IMR-90 (cell line): Measurements from ENCODE around the gene CD99. TPM values are rescaled to one million over a fixed set of nuclear protein-coding genes. Genes with fewer than 3 reads are reported as not detected.

ENCODE experiments used
- ATAC-seq: fragments of 200-7000 bp; cut with Tn5 transposase; 2 replicates; pipeline ENCODE4 v1.9.1; 2020; ENCODE audit warnings: low read depth, mild to moderate bottlenecking, moderate library complexity
- BruUV-seq: library from RNA; stranded (reverse); fragments of 400-500 nt; replicated peaks from 2 replicates; lab custom pipeline; 2021; lab: Mats Ljungman, UMichigan
- CTCF ChIA-PET: fragments of 300-600 bp; formaldehyde crosslinking; extraction: SDS; loops from one replicate; lab custom pipeline; 2021; ENCODE audit warnings: antibody characterized with exemption; lab: Yijun Ruan, JAX
- POLR2A ChIA-PET: fragments of 300-600 bp; sonication (Branson Sonifier 250); formaldehyde crosslinking; loops from one replicate; lab custom pipeline; 2022; ENCODE audit warnings: antibody characterized with exemption; ENCODE audit not compliant: unreplicated experiment; lab: Charles Lee
- DNase-seq: peaks from one replicate; pipeline ENCODE4 v3.0.0; 2013
- H2AFZ ChIP-seq: replicated peaks from 2 replicates; pipeline ENCODE3; 2013; ENCODE audit warnings: low read length, mild to moderate bottlenecking; ENCODE audit not compliant: poor library complexity
- H2AK5ac ChIP-seq: 2 replicates; pipeline ENCODE4 v1.6.1; 2013; ENCODE audit warnings: low read depth, low read length, inconsistent platforms
- H2AK9ac ChIP-seq: replicated peaks from 2 replicates; pipeline ENCODE3; 2013; ENCODE audit warnings: mild to moderate bottlenecking, low read depth, low read length, moderate library complexity; ENCODE audit not compliant: poor library complexity
- H2BK120ac ChIP-seq: 2 replicates; pipeline ENCODE4 v1.6.1; 2013; ENCODE audit warnings: low read depth, low read length, inconsistent platforms
- H2BK15ac ChIP-seq: 3 replicates; pipeline ENCODE4 v1.6.1; 2013; ENCODE audit warnings: low read depth, low read length, inconsistent platforms
- H2BK20ac ChIP-seq: 2 replicates; pipeline ENCODE4 v1.6.1; 2013; ENCODE audit warnings: low read depth, mild to moderate bottlenecking, inconsistent platforms, low read length, moderate library complexity
- H2BK5ac ChIP-seq: 2 replicates; pipeline ENCODE4 v1.6.1; 2013; ENCODE audit warnings: mild to moderate bottlenecking, low read depth, low read length, inconsistent platforms; ENCODE audit not compliant: poor library complexity, severe bottlenecking
- H3K14ac ChIP-seq: replicated peaks from 2 replicates; pipeline ENCODE4 v1.6.1; 2013; ENCODE audit warnings: low read depth, low read length, inconsistent platforms
- H3K18ac ChIP-seq: 2 replicates; pipeline ENCODE4 v1.6.1; 2013; ENCODE audit warnings: low read depth, low read length, control low read depth
- H3K23ac ChIP-seq: 2 replicates; pipeline ENCODE4 v1.6.1; 2013; ENCODE audit warnings: low read depth, low read length, inconsistent platforms
- H3K27ac ChIP-seq: 2 replicates; pipeline ENCODE4 v1.5.1; 2013; ENCODE audit warnings: mild to moderate bottlenecking, control low read depth, low read length; ENCODE audit not compliant: insufficient read depth
- H3K27me3 ChIP-seq: 2 replicates; pipeline ENCODE4 v1.6.1; 2013; ENCODE audit warnings: low read length; ENCODE audit not compliant: control insufficient read depth, insufficient read depth
- H3K36me3 ChIP-seq: 2 replicates; pipeline ENCODE4 v1.6.1; 2013; ENCODE audit warnings: low read length, mixed read lengths; ENCODE audit not compliant: control insufficient read depth, insufficient read depth
- H3K4ac ChIP-seq: 2 replicates; pipeline ENCODE4 v1.6.1; 2013; ENCODE audit warnings: low read depth, low read length, inconsistent platforms
- H3K4me1 ChIP-seq: 2 replicates; pipeline ENCODE4 v1.6.1; 2013; ENCODE audit warnings: low read length, mixed read lengths; ENCODE audit not compliant: control insufficient read depth, insufficient read depth
- H3K4me2 ChIP-seq: 2 replicates; pipeline ENCODE4 v1.6.1; 2013; ENCODE audit warnings: low read depth, mild to moderate bottlenecking, control low read depth, low read length, moderate library complexity
- H3K4me3 ChIP-seq: 2 replicates; pipeline ENCODE4 v1.5.1; 2013; ENCODE audit warnings: low read depth, mild to moderate bottlenecking, control low read depth, low read length, moderate library complexity; ENCODE audit not compliant: insufficient read depth
- H3K56ac ChIP-seq: 2 replicates; pipeline ENCODE4 v1.6.1; 2013; ENCODE audit warnings: low read length, inconsistent platforms; ENCODE audit not compliant: insufficient read depth; ENCODE audit errors: extremely low read depth
- H3K79me1 ChIP-seq, 2 experiments: 2 replicates each; pipeline ENCODE4 v1.6.1; 2013; ENCODE audit warnings: low read length in 2 of 2, inconsistent platforms in 1 of 2, low read depth in 1 of 2
- H3K9ac ChIP-seq: 2 replicates; pipeline ENCODE4 v1.6.1; 2013; ENCODE audit warnings: low read depth, low read length, control low read depth
- H3K9me1 ChIP-seq: 2 replicates; pipeline ENCODE4 v1.6.1; 2013; ENCODE audit warnings: low read length, inconsistent platforms; ENCODE audit not compliant: insufficient read depth
- H3K9me3 ChIP-seq: 2 replicates; pipeline ENCODE4 v1.6.1; 2013; ENCODE audit warnings: low read length; ENCODE audit not compliant: control insufficient read depth, insufficient read depth
- H4K20me1 ChIP-seq: 2 replicates; pipeline ENCODE4 v1.6.1; 2013; ENCODE audit warnings: low read length, inconsistent platforms; ENCODE audit not compliant: insufficient read depth
- H4K5ac ChIP-seq: 2 replicates; pipeline ENCODE4 v1.6.1; 2013; ENCODE audit warnings: mild to moderate bottlenecking, low read depth, low read length, control low read depth
- H4K8ac ChIP-seq, 2 experiments: 2 replicates each; pipeline ENCODE4 v1.6.1; 2013; ENCODE audit warnings: low read depth in 2 of 2, low read length in 2 of 2, control low read depth in 1 of 2, inconsistent platforms in 1 of 2
- H4K91ac ChIP-seq: 2 replicates; pipeline ENCODE4 v1.6.1; 2013; ENCODE audit warnings: low read depth, low read length, inconsistent platforms; ENCODE audit not compliant: insufficient read depth
- BHLHE40 ChIP-seq: fragments of 150-350 bp; IDR thresholded peaks from 2 replicates; pipeline ENCODE4 v1.6.1; 2016; ENCODE audit warnings: mild to moderate bottlenecking, low read depth, low read length
- CEBPB ChIP-seq: IDR thresholded peaks from 2 replicates; pipeline ENCODE4 v1.6.1; 2012; ENCODE audit warnings: low read depth, low read length, improper control_type of control experiment
- CHD1 ChIP-seq: IDR thresholded peaks from 2 replicates; pipeline ENCODE4 v1.6.1; 2012; ENCODE audit warnings: low read depth, low read length, improper control_type of control experiment
- FOS ChIP-seq: fragments of 150-350 bp; IDR thresholded peaks from 2 replicates; pipeline ENCODE4 v1.6.1; 2016; ENCODE audit warnings: low read depth, low read length
- MAFK ChIP-seq: IDR thresholded peaks from 2 replicates; pipeline ENCODE4 v1.6.1; 2012; ENCODE audit warnings: low read depth, low read length, improper control_type of control experiment
- MAZ ChIP-seq: IDR thresholded peaks from 2 replicates; pipeline ENCODE4 v1.6.1; 2012; ENCODE audit warnings: low read depth, mild to moderate bottlenecking, low read length, improper control_type of control experiment, moderate library complexity, borderline replicate concordance
- MXI1 ChIP-seq: IDR thresholded peaks from 2 replicates; pipeline ENCODE4 v1.6.1; 2012; ENCODE audit warnings: low read depth, mild to moderate bottlenecking, low read length, moderate library complexity, borderline replicate concordance
- NFE2L2 ChIP-seq: fragments of 150-350 bp; IDR thresholded peaks from 2 replicates; pipeline ENCODE4 v1.6.1; 2016; ENCODE audit warnings: low read depth, mild to moderate bottlenecking, low read length
- POLR2A ChIP-seq: IDR thresholded peaks from 2 replicates; pipeline ENCODE4 v1.6.1; 2012; ENCODE audit warnings: mild to moderate bottlenecking, low read depth, low read length
- RAD21 ChIP-seq: IDR thresholded peaks from 2 replicates; pipeline ENCODE4 v1.6.1; 2012; ENCODE audit warnings: low read length, improper control_type of control experiment
- RCOR1 ChIP-seq: IDR thresholded peaks from 2 replicates; pipeline ENCODE4 v1.6.1; 2012; ENCODE audit warnings: mild to moderate bottlenecking, low read length, improper control_type of control experiment; ENCODE audit not compliant: insufficient replicate concordance
- RFX5 ChIP-seq: IDR thresholded peaks from 2 replicates; pipeline ENCODE4 v1.8.0; 2012; ENCODE audit warnings: low read depth, mild to moderate bottlenecking, low read length, moderate library complexity
- WGBS, 2 experiments: methylation state at CpG; one replicate each; pipeline versions ENCODE4 v1.1.5 to v1.1.7; 2013; ENCODE audit warnings: missing lambda C conversion rate in 2 of 2; ENCODE audit not compliant: insufficient read length in 1 of 2; ENCODE audit errors: extremely low coverage in 2 of 2; 5-methylcytosine and 5-hydroxymethylcytosine counted together
- dilution Hi-C: fragments of 300-500 bp; cut with HindIII; formaldehyde crosslinking; loops from one replicate; pipeline ENCODE4 v1.14.3; 2018; ENCODE audit warnings: low sequenced_read_pairs; ENCODE audit not compliant: unreplicated experiment
- in situ Hi-C: fragments of 300-500 bp; cut with MboI; formaldehyde crosslinking; loops from 3 replicates; pipeline ENCODE4 v1.14.3; 2019; ENCODE audit warnings: low sequenced_read_pairs, inconsistent platforms, mixed read lengths
- intact Hi-C: fragments of 100-400 bp; cut with micrococcal nuclease; formaldehyde crosslinking; loops from 2 replicates; pipeline ENCODE4 v1.10.0; 2022
- polyA plus RNA-seq, 3 experiments: library from polyadenylated mRNA; depleted of rRNA; stranded (reverse); fragments of >200 nt; gene quantifications; 2 replicates each; pipeline ENCODE4 v1.2.3, GENCODE V29; 2012; ENCODE audit warnings: low replicate concordance in 1 of 3
- total RNA-seq: library from RNA; depleted of rRNA; stranded (reverse); fragments of >200 nt; gene quantifications from 2 replicates; pipeline ENCODE4 v1.2.3, GENCODE V29; 2012
- TF ChIP-seq, protein P1 (sequence below): fragments of 150-350 bp; IDR thresholded peaks from 2 replicates; pipeline ENCODE4 v1.6.1; 2016; ENCODE audit warnings: low read depth, mild to moderate bottlenecking, low read length, moderate library complexity, borderline replicate concordance
- TF ChIP-seq, protein P2 (sequence below): fragments of 150-350 bp; IDR thresholded peaks from 2 replicates; pipeline ENCODE4 v1.6.1; 2017; ENCODE audit warnings: mild to moderate bottlenecking, antibody characterized with exemption, low read length, low read depth
- TF ChIP-seq, protein P3 (sequence below): conservative IDR thresholded peaks from 2 replicates; pipeline ENCODE4 v1.5.1; 2012; ENCODE audit warnings: mild to moderate bottlenecking, low read depth, low read length, improper control_type of control experiment

CD99 gene
- total and polyA plus RNA-seq, 2 of the 4 experiments (the other 2 are of a cell fraction), result 102 to 369 TPM

- no peak overlapping the region for H3K56ac ChIP-seq
- no peaks in the 10 kb centered on the region for H3K9me1 ChIP-seq
- H3K4me3 ChIP-seq, result no peak overlapping the region
- 71% methylated on average over 1 of the region's 13 CpGs; no CpG with 5 or more reads in 1 of the 2 experiments for WGBS, 2 experiments
- BruUV-seq, result no TSS peak
- H2AFZ ChIP-seq, result no peak overlapping the region
- H2AK5ac ChIP-seq, result no peak overlapping the region
- H3K9ac ChIP-seq, result no peak overlapping the region
- ChIA-PET POLR2A (no interaction called here), CTCF (no interaction called here)
- H3K27ac ChIP-seq, result no peak overlapping the region
- H2BK15ac ChIP-seq, result no peak overlapping the region
- no peaks in the 10 kb centered on the region for H3K9me3 ChIP-seq
- no peak overlapping the region for H3K4ac ChIP-seq
- no peak overlapping the region for H3K14ac ChIP-seq
- no peaks in the 10 kb centered on the region for H3K36me3 ChIP-seq
- H4K91ac ChIP-seq, result no peak overlapping the region
- dilution Hi-C loops, result no loop called here
- in situ Hi-C loops, result no loop called here
- H3K18ac ChIP-seq, result no peak overlapping the region
- no peak overlapping the region for H2BK5ac ChIP-seq
- H2BK20ac ChIP-seq, result no peak overlapping the region
- H3K27me3 ChIP-seq, result no peaks in the 10 kb centered on the region
- no peaks in the 10 kb centered on the region for H3K4me1 ChIP-seq
- no peak overlapping the region for H3K23ac ChIP-seq
- H3K79me1 ChIP-seq, result no peaks in the 10 kb centered on the region
- no peak for ATAC-seq
- no peak overlapping the region for H2BK120ac ChIP-seq
- H4K5ac ChIP-seq, result no peak overlapping the region
- no peak overlapping the region for H4K8ac ChIP-seq
- intact Hi-C loops, result no loop called here
- no peak overlapping the region for H3K4me2 ChIP-seq
- DNase-seq, result no peak
- no peak overlapping the region for H2AK9ac ChIP-seq
- no peaks in the 10 kb centered on the region for H4K20me1 ChIP-seq
- TF ChIP-seq, protein P1, sequence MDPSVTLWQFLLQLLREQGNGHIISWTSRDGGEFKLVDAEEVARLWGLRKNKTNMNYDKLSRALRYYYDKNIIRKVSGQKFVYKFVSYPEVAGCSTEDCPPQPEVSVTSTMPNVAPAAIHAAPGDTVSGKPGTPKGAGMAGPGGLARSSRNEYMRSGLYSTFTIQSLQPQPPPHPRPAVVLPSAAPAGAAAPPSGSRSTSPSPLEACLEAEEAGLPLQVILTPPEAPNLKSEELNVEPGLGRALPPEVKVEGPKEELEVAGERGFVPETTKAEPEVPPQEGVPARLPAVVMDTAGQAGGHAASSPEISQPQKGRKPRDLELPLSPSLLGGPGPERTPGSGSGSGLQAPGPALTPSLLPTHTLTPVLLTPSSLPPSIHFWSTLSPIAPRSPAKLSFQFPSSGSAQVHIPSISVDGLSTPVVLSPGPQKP, result no peak
- TF ChIP-seq RAD21, result no peak
- no peak for TF ChIP-seq RCOR1
- no peak for TF ChIP-seq MAZ
- TF ChIP-seq NFE2L2, result no peak
- TF ChIP-seq BHLHE40, result no peak
- TF ChIP-seq, protein P2, sequence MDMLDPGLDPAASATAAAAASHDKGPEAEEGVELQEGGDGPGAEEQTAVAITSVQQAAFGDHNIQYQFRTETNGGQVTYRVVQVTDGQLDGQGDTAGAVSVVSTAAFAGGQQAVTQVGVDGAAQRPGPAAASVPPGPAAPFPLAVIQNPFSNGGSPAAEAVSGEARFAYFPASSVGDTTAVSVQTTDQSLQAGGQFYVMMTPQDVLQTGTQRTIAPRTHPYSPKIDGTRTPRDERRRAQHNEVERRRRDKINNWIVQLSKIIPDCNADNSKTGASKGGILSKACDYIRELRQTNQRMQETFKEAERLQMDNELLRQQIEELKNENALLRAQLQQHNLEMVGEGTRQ, result no peak
- TF ChIP-seq POLR2A, result no peak
- no peak for TF ChIP-seq MAFK
- no peak for TF ChIP-seq FOS
- TF ChIP-seq CHD1, result no peak
- TF ChIP-seq RFX5, result no peak
- TF ChIP-seq CEBPB, result no peak
- TF ChIP-seq MXI1, result no peak
- TF ChIP-seq, protein P3, sequence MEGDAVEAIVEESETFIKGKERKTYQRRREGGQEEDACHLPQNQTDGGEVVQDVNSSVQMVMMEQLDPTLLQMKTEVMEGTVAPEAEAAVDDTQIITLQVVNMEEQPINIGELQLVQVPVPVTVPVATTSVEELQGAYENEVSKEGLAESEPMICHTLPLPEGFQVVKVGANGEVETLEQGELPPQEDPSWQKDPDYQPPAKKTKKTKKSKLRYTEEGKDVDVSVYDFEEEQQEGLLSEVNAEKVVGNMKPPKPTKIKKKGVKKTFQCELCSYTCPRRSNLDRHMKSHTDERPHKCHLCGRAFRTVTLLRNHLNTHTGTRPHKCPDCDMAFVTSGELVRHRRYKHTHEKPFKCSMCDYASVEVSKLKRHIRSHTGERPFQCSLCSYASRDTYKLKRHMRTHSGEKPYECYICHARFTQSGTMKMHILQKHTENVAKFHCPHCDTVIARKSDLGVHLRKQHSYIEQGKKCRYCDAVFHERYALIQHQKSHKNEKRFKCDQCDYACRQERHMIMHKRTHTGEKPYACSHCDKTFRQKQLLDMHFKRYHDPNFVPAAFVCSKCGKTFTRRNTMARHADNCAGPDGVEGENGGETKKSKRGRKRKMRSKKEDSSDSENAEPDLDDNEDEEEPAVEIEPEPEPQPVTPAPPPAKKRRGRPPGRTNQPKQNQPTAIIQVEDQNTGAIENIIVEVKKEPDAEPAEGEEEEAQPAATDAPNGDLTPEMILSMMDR, result no peak
Measured at GRCh38 chrX:2654436-2655340, 36.4 kb upstream of the CD99 start.
